GM19397 (cell line): ENCODE results near the gene UBE2O.
A peak's percentile ranks its signal among the peaks of the same experiment; 100 is the strongest.

Source experiments
- ATAC-seq: cut with Tn5 transposase; IDR thresholded peaks from one replicate; pipeline ENCODE4 v1.9.1; 2021; ENCODE audit warnings: mild to moderate bottlenecking, moderate library complexity; ENCODE audit not compliant: unreplicated experiment

UBE2O gene

DNA sequence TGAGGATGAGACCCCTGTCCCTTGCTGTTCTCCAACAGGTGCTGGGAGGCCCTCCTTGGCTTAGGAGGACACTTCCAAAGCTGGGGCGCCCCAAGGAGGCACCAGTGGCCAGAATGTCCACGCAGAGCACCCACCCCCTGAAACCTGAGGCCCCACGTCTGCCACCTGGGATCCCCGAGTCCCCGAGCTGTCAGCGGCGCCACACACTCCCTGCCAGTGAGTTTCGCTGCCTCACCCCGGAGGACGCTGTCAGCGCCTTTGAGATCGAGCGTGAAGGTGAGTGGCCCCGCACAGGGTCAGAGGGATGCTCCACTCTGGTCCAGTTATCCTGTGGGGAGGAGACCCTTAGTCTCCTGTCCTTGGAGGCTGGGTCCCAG, 15.7 kb upstream of the UBE2O start:
- no peak for ATAC-seq

DNA sequence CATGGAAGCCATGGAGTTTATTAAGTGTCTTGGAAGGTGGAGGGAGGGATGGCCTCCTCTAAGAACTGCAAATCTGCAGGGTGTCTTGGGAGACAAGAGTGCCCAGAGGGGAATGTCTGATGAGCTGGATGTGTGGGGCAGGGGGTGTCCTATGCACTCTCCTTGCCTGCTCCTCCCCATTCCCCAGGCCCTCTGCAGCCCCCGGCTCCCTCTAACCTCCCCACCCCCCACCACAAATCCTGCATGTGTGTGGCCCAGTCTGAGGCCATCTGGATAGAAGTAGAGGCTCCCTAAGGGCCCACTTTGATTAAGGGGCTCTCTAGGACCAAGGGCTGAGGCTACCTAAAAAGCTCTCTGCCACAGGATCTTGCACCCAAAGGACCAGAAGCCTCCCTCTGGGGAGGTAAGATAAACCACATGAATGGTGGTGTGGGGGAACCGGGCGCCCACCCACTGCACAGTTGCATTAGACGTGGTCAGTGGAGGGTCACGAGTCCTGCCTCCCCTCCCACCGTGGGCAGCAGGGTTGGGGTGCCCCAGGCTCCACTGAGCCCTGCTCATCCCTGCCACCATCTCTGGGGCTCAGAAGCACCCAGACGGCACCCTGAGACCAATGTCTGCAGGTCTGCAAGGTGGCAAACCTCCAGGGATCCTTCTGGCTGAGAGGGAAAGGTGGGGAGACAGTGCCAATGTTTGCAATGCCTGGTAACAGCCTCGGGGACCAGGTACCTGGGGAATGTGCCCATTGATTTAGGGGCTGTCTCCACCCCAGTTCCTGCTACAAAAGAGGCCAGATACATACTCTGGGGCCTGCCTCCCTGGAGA, 15.1 kb upstream of the UBE2O start:
- no peak for ATAC-seq

DNA sequence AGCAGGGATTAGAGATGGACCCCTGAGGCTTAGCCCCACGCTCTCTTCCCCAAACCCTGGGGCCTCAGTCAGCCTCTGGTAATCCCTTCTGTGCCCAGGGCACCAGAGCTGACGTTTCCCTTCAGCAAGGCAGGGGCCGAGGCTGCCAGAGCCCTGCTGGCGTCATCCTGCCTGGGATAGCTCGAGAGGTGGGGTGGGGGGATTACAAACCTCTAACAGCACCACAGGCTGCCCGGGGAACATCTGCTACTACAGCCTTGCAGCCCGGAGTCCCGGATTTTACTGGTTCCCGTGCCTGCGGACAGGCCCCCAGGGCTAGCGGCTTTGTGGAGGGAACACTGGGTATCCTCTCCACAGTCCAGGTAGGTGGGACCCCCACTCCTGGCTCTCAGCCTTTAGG, 14.4 kb upstream of the UBE2O start, which contains the start of gene AANAT:
Gene AANAT, plus strand, starts transcription at position 238 of the 400 bp plus-strand sequence. CDS start 1,144 bp downstream, outside the sequence.
- ATAC-seq: no peak

DNA sequence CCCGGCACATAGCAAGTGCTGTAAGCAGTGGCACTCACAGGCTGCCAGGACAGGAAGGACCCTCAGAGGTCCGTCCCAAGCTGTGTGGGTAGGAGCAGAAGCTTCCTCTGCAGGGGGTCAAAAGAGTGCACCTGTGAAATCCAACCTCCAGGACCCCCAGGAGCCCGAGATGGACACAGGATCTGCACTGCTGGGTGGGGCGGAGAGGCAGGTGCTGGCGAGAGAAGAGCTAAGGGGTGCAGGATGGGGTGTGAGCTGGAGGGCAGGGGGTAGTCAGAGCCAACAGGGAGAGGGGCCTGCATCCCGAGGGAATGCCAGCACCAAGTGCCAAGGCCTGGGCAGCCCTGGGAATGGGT, 13.8 kb upstream of the UBE2O start:
- ATAC-seq: no peak

DNA sequence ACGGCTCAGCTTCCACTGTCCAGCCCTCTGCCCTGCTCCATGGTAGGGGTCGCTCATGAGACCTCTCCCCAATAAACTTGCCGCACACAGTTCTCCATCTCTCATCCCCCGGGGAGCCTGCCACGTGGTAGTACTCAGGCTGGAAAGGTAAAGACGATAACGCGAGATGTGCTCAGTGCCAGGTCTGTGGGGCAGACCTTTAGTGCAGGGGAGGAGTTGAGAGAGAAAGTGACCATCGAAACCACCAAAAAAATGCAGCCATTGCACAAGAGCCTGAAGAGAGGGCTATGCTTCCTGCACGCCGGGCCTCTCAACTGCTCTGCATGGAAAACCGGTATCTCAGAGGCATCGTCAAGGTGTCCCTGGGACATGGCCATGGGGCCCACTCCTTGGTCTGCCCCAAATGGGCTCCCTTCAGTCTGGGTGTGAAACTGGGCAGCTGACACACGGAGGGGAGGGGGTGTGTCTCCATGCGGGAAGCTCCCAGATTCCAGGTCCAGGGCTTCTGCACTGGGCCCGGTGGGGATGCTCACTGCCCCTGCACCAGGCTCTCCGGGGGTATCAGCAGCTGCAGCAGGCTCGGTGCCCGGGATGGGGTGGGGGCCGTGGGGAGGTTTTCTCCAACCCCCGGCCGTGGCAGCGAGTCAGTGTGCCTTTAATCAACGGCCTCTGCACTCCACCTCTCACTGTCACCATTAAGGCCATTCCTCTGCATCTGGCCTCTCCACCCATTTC, 9.8 kb upstream of the UBE2O start:
- ATAC-seq: no peak

DNA sequence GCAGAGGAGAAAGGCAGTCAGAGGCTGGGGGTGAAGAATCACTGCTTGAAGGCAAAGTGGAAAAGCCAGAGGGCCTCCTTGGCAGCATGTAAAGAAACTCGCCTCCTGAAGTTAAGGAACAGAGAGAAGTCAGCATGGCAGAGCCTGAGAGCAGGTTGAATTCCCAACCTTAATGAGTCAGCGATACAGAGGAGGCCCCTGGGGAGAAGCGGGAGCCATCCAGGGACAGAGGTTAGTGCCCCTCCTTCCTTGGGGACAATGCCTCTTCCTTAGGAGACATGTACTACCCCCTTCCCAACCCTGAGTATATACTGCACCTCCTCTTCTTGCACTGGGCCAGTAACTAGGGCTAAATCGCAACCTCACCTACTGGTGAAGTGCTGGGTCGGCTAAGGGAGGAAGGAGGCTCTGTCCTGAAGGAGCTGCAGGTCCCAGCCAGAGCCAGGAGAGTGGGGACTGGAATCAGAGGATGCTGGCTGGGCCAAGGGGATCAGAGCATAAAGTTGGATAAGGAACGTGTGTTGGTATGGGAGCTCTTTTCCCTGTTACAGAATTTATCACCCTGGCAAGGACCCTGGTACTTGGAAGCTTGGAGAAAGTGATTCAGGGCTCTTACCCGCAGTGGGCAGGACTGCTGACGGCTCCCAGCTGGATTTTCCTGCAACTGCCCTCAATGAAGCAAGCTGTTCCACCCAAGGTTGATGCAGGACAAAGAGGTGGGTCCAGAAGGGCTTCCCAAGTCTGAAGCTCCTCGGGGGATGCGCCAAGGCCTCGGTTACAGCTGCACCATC, 9.0 kb upstream of the UBE2O start:
- ATAC-seq: no peak

DNA sequence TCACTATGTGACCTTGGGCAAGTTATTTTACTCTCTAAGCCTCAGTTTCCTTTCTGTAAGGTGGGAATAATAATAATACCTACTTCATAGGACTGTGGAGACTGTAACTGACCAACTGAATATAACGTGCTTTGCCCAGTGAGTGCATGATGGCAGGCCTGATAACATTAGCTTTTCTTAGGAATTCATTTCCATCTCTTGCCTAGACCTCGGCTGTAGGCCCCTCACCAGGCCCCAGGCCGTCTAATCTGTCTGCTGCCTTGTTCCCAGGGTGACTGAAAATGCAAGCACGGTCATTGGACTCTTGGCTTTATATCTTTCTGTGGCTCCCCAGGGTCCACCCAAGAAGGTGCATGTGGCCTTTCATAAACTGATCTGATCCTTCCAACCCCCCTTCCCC, 6.7 kb upstream of the UBE2O start:
- no peak for ATAC-seq

DNA sequence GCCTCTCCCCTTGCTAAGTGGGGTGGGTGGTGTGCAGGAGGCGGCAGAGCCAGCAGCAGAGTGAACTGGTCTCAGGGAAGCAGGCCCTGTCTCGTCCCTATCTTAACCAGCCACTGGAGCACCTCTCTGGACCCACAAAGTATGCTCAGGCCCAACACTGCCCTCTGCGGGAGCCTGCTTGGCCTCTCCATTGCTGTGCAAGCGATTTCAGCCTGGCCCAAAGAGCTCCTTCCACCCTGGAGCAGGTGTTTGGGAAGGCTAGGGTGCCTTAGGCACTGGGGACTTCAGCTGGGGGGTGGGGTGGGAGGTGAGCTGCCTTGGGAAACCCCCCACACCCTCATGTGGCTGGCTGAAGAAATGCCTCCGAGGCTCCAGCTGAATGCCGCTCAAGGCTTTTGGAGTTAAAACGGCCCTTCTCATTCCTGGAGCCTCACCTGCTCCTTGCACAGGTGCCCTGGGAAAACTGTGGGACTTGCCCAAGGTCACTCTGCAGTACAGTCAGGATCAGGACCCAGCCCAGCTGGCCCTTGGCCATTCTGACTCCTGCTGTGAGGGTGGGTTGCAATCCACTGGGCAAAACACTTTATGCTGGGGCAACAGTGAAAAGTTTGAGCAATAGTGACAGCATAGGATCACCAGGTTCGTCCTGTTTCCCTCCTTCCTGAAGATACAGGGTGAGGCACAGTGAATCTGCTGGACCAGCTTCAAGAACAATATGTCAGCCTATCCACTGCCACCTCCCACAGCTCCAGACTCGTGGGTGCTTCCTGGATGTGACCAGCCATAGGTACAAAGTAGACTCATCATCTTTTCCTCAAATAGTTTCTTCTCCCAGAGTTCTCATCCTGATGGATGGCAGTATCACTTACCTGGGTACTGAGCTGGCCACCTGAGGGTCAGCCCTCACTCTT, 5.9 kb upstream of the UBE2O start:
- no peak for ATAC-seq

DNA sequence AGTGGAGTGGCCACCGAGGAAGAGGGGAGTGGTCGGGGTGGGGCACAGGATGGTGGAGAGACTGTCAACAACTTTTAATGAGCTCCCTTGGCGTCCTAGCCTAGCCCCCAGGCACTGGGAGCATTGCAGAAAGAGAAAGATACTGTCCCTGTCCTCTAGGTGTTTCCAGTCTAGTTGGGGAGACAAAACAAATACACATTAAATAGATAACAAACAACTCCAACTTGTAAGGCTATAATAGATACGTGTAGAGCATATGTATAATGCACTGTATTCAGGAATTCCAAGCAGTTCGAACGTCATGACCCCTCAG, 435 bp upstream of the UBE2O start:
- ATAC-seq: no peak

DNA sequence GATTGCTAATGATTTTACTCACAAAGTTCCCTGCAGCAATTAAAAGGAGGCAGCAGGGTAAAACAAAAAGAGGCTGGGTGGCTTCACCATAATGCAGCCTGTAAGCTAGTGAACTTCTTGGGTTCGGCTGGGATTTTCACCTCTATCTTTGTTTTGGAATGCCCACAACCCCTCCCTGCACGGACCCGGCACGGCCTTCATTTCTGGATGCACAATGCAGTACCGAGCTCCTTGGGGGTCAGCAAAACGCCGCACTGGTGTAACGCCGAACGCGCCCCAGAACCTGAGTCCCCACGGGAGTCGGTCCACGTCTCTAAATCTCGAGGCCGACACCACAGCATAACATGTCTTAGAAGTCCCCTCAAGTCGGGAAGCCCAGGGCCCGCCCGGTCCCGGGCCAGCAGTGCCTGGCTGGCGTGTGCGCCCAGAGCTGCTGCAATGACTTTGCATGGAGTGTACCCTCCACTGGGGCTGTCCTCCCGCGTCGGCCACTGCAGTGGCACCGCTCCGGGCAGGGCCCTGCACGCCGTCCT, 759 bp downstream of the UBE2O start:
- peak; percentile 27 for ATAC-seq

DNA sequence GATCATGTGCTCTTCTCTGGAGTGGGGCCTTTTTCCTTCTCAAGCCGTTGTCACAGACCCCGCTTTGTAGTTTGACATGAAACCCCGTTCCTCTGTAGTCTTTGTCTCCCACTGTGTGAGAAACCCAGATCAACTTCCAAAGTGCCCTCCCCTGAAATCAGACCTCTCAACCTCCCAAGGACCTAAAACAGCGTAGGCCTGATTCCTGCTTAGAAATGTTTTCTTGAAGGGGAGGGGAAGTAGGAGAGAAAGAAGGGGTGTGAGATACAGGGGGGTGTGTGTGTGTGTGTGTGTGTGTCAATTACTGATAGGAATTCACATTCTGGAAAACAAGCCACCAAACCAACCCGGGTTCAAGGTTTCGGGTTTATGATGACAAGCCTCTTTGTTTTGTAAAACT, 1.4 kb downstream of the UBE2O start:
- no peak for ATAC-seq

DNA sequence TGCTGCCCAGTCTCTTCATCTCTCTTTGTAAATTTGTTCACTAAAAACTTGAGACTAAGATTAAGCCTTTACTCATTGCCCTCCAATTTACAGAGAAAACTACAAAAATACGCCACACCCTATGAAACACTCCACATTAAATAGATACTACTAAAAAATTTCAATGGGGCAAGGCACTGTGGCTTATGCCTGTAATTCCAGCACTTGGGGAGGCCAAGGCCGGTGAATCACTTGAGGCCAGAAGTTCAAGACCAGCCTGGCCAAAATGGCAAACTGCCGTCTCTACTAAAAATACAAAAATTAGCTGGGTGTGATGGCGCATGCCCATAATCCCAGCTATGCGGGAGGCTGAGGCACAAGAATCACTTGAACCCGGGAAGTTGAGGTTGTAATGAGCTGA, 3.8 kb downstream of the UBE2O start:
- no peak for ATAC-seq

DNA sequence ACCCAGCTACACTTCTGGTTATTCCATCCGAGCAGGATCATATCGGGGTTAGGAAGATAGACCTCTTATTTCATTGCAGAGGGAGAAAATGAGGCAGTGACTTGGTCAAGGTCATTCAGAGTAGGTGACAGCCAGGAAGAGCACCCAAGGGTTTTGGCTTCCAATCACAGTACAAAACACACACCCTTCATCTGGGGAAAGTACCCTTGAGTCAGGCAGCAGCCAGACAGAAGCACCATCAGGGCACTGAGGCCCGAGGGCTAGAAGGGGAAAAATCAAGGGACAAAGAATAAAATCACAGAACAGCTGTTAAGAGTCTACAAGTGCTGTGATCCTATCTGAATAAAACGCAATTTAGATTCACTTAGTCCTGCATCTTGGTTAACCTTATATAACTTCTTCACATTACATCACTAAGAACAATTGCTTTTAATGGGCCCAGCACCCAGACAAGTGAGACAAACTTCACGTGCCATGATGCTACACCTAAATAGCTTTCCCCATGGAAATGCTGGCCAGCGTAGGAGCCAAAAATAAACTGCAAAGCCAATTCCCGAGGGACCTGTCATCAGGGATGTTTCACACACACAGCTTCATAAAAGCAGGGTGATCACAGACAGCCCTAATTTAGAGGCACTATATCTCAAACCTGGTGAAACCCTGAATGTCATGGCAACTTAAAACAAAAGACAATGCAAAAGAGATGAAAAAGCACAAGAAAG, 4.9 kb downstream of the UBE2O start:
- ATAC-seq: no peak

DNA sequence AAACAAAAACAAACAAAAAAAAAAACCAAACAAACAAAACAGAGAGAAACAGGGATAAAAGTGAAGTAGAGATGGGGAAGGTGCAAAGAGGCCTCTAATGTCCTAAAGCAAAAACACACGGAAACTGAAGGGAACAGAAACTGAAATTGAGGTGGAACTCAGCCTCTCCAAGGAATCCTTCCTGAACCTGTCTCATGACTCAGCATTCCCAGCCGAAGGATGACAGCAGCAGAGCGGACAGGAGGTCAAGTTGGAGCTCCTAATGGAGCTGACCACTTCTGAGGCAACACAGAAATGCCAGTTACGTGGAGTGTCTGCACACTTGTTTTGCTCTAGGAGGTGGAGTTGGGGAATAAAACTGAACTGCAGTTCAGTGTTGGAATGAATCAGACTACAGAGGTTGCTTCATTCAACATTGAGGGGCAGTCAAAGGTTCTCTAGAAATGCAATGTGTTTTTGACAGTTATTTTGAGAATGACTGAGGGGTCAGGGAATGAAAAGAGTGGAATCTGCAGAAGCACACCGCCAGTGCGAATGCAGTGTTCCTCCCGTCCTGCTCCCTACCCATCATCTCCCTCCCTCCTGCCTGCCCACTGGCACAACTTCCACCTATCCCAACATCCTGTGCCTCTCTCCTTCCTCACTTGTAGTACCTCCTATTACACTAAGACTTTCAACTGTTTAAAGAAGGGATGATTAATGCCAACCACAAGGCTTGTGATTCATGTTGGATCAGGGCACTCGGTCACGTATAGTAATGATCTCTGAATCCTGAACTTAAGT, 6.3 kb downstream of the UBE2O start:
- no peak for ATAC-seq

DNA sequence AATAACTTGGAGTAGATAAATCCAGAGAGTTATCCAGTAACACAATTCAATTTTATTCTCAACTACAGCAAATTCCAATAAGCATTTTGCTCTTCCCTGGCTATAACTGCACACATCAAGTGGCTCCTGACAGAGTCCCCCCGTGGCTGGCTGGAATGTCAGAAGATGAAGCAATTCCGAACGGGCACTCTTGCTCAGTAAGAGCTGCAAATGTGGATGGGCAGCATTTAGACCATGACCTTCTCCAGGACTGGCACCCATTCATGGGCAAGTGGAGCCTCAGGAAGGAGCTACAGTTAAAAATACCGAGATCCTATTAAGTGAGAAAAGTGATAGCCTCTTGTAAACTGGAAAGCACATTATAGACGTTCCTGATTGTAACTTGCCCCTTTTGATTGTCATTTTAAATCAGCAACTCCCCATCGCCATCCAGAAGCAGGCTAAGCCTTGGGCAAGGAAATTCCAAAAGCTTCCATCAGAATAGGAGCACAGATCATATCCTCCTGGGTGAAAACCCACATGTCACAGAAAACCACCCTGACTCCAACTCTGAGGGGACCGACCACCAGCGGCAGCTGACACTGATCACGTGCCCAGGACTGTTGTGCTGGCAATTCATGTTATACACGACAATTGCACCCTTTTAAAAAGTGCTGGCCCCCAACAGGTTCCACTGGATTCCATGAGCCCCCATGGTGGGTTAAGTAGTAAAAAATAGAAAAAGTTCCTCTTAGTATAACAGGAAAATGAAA, 7.1 kb downstream of the UBE2O start:
- no peak for ATAC-seq

DNA sequence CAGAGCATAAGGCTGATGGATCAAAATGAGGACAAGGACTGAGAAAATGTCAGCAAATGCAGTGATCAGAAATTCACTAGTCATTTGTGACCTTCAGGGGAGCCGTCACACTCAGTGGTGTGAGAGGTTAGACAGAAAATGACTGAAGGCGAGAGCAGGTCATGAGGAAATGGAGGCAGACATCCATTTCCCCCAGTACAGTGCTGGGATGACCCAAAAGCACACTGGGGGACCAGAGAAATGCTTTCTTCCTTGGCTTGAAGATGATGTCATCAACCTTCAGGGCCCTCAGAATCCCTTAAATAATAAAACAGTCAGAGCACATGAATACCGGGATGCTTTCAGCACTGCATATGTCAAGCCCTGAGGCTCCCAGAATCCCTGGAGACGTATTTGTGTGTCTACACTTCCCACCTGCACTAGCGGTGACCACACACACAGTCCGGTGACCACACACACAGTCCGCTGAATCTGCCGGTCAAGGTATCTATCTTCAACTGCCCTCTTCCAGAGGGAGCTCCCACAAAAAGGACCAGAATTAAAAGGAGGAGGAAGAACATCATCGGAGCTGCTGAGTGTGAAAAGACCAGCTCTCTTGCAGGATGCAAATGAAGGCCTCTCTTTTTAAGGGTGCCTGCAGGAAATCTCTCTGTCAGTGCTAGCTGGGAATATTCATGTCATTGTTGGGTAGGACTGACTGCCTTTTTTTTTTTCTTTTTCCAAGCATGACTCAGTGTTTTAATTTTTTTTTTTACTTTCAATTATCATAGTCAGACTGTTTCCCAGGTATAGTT, 8.2 kb downstream of the UBE2O start:
- no peak for ATAC-seq
